Stimulated activated CD8-positive, alpha-beta memory T cell treated with anti-CD3 and anti-CD28 coated beads, Interleukin-4, amount 100 ng/mL, for 4 hours (primary cell): Measurements from ENCODE around the gene SRGAP2.
A peak's percentile ranks its signal among the peaks of the same experiment; 100 is the strongest.
"Not testable (repeated sequence)": the region's sequence is repeated elsewhere in the genome, so short reads cannot be mapped to it uniquely, and the experiment has no call there.

Source experiments
- DNase-seq, 2 donors: peaks; one replicate each; pipeline ENCODE4 v3.0.0-alpha.2; 2020; ENCODE audit warnings: low read depth in 2 of 2, low spot score in 1 of 2

SRGAP2 gene

GRCh38 chr1:206203364-206204158, at the start of gene SRGAP2:
Gene SRGAP2 (plus strand): TSS chr1:206203541. CDS start chr1:206205971, 2,430 bp downstream.
- peak in 1 of 2 donors; percentile 0 for DNase-seq

GRCh38 chr1:206167350-206168029, 35.9 kb upstream of the SRGAP2 start:
- DNase-seq, result not testable (repeated sequence)

- DNase-seq, result not testable (repeated sequence)
Measured at GRCh38 chr1:206169794-206170193, 33.5 kb upstream of the SRGAP2 start.

- not testable (repeated sequence) for DNase-seq
Measured at GRCh38 chr1:206173110-206173719, 30.1 kb upstream of the SRGAP2 start.

- not testable (repeated sequence) for DNase-seq
Measured at GRCh38 chr1:206174182-206174868, 29.0 kb upstream of the SRGAP2 start.

- not testable (repeated sequence) for DNase-seq
Measured at GRCh38 chr1:206175459-206176113, 27.8 kb upstream of the SRGAP2 start.

- not testable (repeated sequence) for DNase-seq
Measured at GRCh38 chr1:206176114-206176502, 27.2 kb upstream of the SRGAP2 start.

- DNase-seq, result not testable (repeated sequence)
Measured at GRCh38 chr1:206178061-206178989, 25.0 kb upstream of the SRGAP2 start.

- DNase-seq, result not testable (repeated sequence)
Measured at GRCh38 chr1:206179666-206180065, 23.7 kb upstream of the SRGAP2 start.

GRCh38 chr1:206182368-206183317, 20.7 kb upstream of the SRGAP2 start:
- not testable (repeated sequence) for DNase-seq

GRCh38 chr1:206183788-206184187, 19.6 kb upstream of the SRGAP2 start:
- not testable (repeated sequence) for DNase-seq

GRCh38 chr1:206185778-206186177, 17.6 kb upstream of the SRGAP2 start:
- DNase-seq, result not testable (repeated sequence)

GRCh38 chr1:206186826-206187225, 16.5 kb upstream of the SRGAP2 start:
- not testable (repeated sequence) for DNase-seq

GRCh38 chr1:206195182-206195581, 8.2 kb upstream of the SRGAP2 start:
- DNase-seq, result not testable (repeated sequence)

GRCh38 chr1:206196748-206197424, 6.5 kb upstream of the SRGAP2 start:
- not testable (repeated sequence) for DNase-seq

GRCh38 chr1:206202789-206203363, 465 bp upstream of the SRGAP2 start, which contains the start of gene FAM72A:
Gene FAM72A (minus strand): TSS chr1:206202839. CDS start chr1:206202025, 814 bp downstream.
- DNase-seq, result peak; percentile 86 to 95

- DNase-seq, result not testable (repeated sequence)
Measured at GRCh38 chr1:206204159-206204511, 794 bp downstream of the SRGAP2 start.
